Colonic mucosa (tissue), 4 donors: ENCODE data around the gene ZDHHC7. TPM values are rescaled to one million over a fixed set of nuclear protein-coding genes. Genes with fewer than 3 reads are reported as not detected.
"Not testable (repeated sequence)": the region's sequence is repeated elsewhere in the genome, so short reads cannot be mapped to it uniquely, and the experiment has no call there.

Experiments
- DNase-seq: peaks from one replicate; pipeline ENCODE4 v3.0.0-alpha.2; 2020
- H3K27ac ChIP-seq: fragments of 200-600 bp; one replicate; pipeline ENCODE4 v1.8.0; 2021
- H3K27me3 ChIP-seq: fragments of 200-600 bp; one replicate; pipeline ENCODE4 v1.8.0; 2021
- H3K36me3 ChIP-seq: fragments of 200-600 bp; one replicate; pipeline ENCODE4 v1.8.0; 2021
- H3K4me1 ChIP-seq: fragments of 200-600 bp; one replicate; pipeline ENCODE4 v1.8.0; 2021; ENCODE audit warnings: mild to moderate bottlenecking
- H3K4me3 ChIP-seq: fragments of 200-600 bp; one replicate; pipeline ENCODE4 v1.8.0; 2021
- H3K9ac ChIP-seq, 2 donors: one replicate each; pipeline ENCODE4 v1.7.0; 2013; ENCODE audit warnings: control low read depth in 2 of 2, low read depth in 2 of 2, low read length in 2 of 2
- H3K9me3 ChIP-seq: fragments of 200-600 bp; one replicate; pipeline ENCODE4 v1.8.0; 2021
- intact Hi-C: fragments of 100-400 bp; cut with DNase I; formaldehyde crosslinking; loops from one replicate; pipeline ENCODE4 v1.14.1; 2022
- total RNA-seq, 2 donors: library from RNA; stranded (reverse); fragmentation: NEBNext Ultra II Directional in 1 of 2; extraction: Animal tissue kit (Norgen Biotek cat#: 25700) in 1 of 2; gene quantifications; one replicate each; pipeline ENCODE4 v1.2.1, GENCODE V29; 2021
- TF ChIP-seq, protein P1 (sequence below): fragments of 200-600 bp; IDR thresholded peaks from one replicate; pipeline ENCODE4 v1.8.0; 2022; ENCODE audit warnings: antibody characterized with exemption, mild to moderate bottlenecking
- donor health status: healthy.
- donor health status: DM: no; HTN: no; CAD: no.
- donor health status: DM: no; HTN: no; CAD: no.

The ZDHHC7 gene
- total RNA-seq, 2 donors from 2014 or later, result 55.1 to 67.8 TPM

GRCh38 chr16:84941921-84942320, 69.4 kb downstream of the ZDHHC7 start:
- H3K4me3 ChIP-seq, result no peak overlapping the region
- H3K4me1 ChIP-seq, result no peaks in the 10 kb centered on the region
- no peak overlapping the region for H3K27ac ChIP-seq
- H3K9ac ChIP-seq, result no peak overlapping the region
- TF ChIP-seq, protein P1, sequence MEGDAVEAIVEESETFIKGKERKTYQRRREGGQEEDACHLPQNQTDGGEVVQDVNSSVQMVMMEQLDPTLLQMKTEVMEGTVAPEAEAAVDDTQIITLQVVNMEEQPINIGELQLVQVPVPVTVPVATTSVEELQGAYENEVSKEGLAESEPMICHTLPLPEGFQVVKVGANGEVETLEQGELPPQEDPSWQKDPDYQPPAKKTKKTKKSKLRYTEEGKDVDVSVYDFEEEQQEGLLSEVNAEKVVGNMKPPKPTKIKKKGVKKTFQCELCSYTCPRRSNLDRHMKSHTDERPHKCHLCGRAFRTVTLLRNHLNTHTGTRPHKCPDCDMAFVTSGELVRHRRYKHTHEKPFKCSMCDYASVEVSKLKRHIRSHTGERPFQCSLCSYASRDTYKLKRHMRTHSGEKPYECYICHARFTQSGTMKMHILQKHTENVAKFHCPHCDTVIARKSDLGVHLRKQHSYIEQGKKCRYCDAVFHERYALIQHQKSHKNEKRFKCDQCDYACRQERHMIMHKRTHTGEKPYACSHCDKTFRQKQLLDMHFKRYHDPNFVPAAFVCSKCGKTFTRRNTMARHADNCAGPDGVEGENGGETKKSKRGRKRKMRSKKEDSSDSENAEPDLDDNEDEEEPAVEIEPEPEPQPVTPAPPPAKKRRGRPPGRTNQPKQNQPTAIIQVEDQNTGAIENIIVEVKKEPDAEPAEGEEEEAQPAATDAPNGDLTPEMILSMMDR, result no peak
- H3K9me3 ChIP-seq, result no peaks in the 10 kb centered on the region
- intact Hi-C loops, result no loop called here
- no peak for DNase-seq
- H3K36me3 ChIP-seq, result no peaks in the 10 kb centered on the region
- no peaks in the 10 kb centered on the region for H3K27me3 ChIP-seq

- TF ChIP-seq, protein P1, result no peak
- DNase-seq, result no peak
- Histone ChIP-seq H3K27me3 (no peaks in the 10 kb centered on the region), H3K9ac (no peak overlapping the region), H3K36me3 (no peaks in the 10 kb centered on the region), H3K4me3 (no peak overlapping the region), H3K27ac (no peak overlapping the region), H3K4me1 (no peaks in the 10 kb centered on the region), H3K9me3 (no peaks in the 10 kb centered on the region)
- intact Hi-C loops, result no loop called here
Observed at GRCh38 chr16:84940670-84941551, 70.4 kb downstream of the ZDHHC7 start.

DNA sequence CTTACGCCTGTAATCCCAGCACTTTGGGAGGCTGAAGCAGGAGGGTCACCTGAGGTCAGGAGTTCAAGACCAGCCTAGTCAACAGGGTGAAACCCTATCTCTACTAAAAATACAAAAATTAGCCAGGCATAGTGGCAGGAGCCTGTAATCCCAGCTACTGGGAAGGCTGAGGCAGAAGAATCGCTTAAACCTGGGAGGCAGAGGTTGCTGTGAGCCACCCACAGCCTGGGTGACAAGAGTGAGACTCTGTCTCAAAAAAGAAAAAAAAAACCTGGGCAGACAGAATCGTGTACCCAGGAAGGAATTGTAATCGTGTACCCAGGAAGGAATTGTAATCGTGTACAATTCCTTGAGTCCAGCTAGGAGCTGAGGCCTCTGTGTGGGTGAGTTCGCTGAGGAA, 72.7 kb downstream of the ZDHHC7 start:
- H3K4me3 ChIP-seq, H3K27me3 ChIP-seq, intact Hi-C loops, H3K9me3 ChIP-seq, H3K4me1 ChIP-seq, H3K9ac ChIP-seq, H3K27ac ChIP-seq, DNase-seq, H3K36me3 ChIP-seq: not testable (repeated sequence)

GRCh38 chr16:84937196-84938005, 73.9 kb downstream of the ZDHHC7 start:
- DNase-seq, result no peak
- no peak overlapping the region for H3K4me3 ChIP-seq
- no peaks in the 10 kb centered on the region for H3K27me3 ChIP-seq
- H3K9ac ChIP-seq, result no peak overlapping the region
- no peak overlapping the region for H3K27ac ChIP-seq
- TF ChIP-seq, protein P1, result no peak
- no peaks in the 10 kb centered on the region for H3K4me1 ChIP-seq
- H3K36me3 ChIP-seq, result no peaks in the 10 kb centered on the region
- intact Hi-C loops, result no loop called here
- H3K9me3 ChIP-seq, result no peaks in the 10 kb centered on the region

DNA sequence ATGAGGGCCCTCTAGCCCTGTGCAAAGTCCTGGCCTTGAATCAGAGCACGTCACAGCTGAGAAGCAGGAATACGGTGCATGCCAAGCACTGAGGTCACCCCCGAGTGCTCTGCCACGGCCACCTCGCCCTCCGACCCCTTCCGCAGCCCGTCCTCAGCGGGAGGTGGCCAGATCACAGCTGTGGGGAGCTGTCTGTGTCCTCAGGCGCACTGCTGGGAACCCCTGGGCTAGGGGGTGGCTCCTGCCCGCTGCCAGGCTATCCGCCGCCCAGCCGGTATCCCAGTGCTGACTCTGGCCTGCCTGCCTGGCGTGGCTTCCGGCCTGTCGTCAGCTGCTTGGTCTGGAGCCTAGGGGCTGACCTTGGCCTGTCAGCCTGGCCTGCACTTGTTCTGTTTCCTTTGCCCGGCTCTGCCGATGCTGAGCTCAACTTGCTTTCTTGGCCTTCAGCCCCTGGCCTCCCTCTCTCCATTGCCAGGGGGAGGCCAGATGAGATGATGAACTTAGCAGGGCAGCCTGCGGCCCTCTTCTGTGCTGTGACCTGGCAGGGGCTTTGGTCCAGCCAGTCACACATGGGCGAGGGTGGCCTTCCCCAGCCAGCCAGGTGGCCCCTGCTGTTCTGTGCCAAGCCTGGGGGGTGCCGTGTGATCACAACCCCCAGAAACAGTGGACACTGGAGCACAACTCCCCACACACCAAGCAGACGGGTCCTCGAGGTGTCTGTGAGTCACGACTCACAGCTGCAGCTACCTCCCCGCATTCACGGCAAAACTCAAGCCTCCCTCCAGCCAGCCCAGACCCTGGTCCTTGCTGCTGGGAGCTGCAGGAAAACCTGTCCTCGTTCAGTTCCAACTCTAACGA, 77.3 kb downstream of the ZDHHC7 start:
- intact Hi-C loops, result no loop called here
- no peaks in the 10 kb centered on the region for H3K27me3 ChIP-seq
- no peak overlapping the region for H3K4me3 ChIP-seq
- H3K9ac ChIP-seq, result no peak overlapping the region
- H3K4me1 ChIP-seq, result no peaks in the 10 kb centered on the region
- no peak for DNase-seq
- H3K9me3 ChIP-seq, result no peaks in the 10 kb centered on the region
- no peaks in the 10 kb centered on the region for H3K36me3 ChIP-seq
- no peak overlapping the region for H3K27ac ChIP-seq
- TF ChIP-seq, protein P1, result no peak
